Trophoblast cell (in vitro differentiated cells and primary cell): ENCODE data around the gene CRLF1.

Source experiments
- DNase-seq, 2 donors: peaks; one replicate each; pipeline ENCODE4 v3.0.0-alpha.2; 2016
- H2AFZ ChIP-seq: 2 replicates; pipeline ENCODE4 v1.6.1; 2013; ENCODE audit warnings: low read length, moderate library complexity, mild to moderate bottlenecking; ENCODE audit not compliant: insufficient read depth, poor library complexity
- H2AK5ac ChIP-seq: 2 replicates; pipeline ENCODE4 v1.6.1; 2013; ENCODE audit warnings: mild to moderate bottlenecking, low read length
- H2BK120ac ChIP-seq: 2 replicates; pipeline ENCODE4 v1.6.1; 2013; ENCODE audit warnings: low read length, mild to moderate bottlenecking, moderate library complexity; ENCODE audit not compliant: insufficient read depth, poor library complexity
- H2BK12ac ChIP-seq: 2 replicates; pipeline ENCODE4 v1.6.1; 2013; ENCODE audit warnings: mild to moderate bottlenecking, low read length, moderate library complexity
- H2BK5ac ChIP-seq: 2 replicates; pipeline ENCODE4 v1.6.1; 2013; ENCODE audit warnings: low read length, low read depth, moderate library complexity, mild to moderate bottlenecking; ENCODE audit not compliant: poor library complexity
- H3K14ac ChIP-seq: 2 replicates; pipeline ENCODE4 v1.6.1; 2013; ENCODE audit warnings: mild to moderate bottlenecking, low read length
- H3K18ac ChIP-seq: 2 replicates; pipeline ENCODE4 v1.6.1; 2013; ENCODE audit warnings: mild to moderate bottlenecking, low read length
- H3K23ac ChIP-seq: 2 replicates; pipeline ENCODE4 v1.6.1; 2013; ENCODE audit warnings: low read length
- H3K27ac ChIP-seq: 2 replicates; pipeline ENCODE4 v1.5.1; 2013; ENCODE audit warnings: low read depth, mild to moderate bottlenecking, inconsistent platforms, low read length, moderate library complexity
- H3K27me3 ChIP-seq: 2 replicates; pipeline ENCODE4 v1.6.1; 2013; ENCODE audit warnings: inconsistent platforms, mild to moderate bottlenecking, low read length, moderate library complexity; ENCODE audit not compliant: insufficient read depth
- H3K36me3 ChIP-seq, 2 experiments: 1 replicate in 1 of 2; 2 replicates in 1 of 2; pipeline ENCODE4 v1.6.1; 2013; ENCODE audit warnings: low read length in 2 of 2, mild to moderate bottlenecking in 2 of 2, moderate library complexity in 1 of 2; ENCODE audit not compliant: insufficient read depth in 2 of 2, control insufficient read depth in 1 of 2
- H3K4ac ChIP-seq: 2 replicates; pipeline ENCODE4 v1.6.1; 2013; ENCODE audit warnings: low read depth, mild to moderate bottlenecking, low read length, moderate library complexity
- H3K4me1 ChIP-seq, 2 experiments: 1 replicate in 1 of 2; 2 replicates in 1 of 2; pipeline ENCODE4 v1.6.1; 2013; ENCODE audit warnings: low read length in 2 of 2, mild to moderate bottlenecking in 2 of 2, moderate library complexity in 1 of 2; ENCODE audit not compliant: insufficient read depth in 2 of 2, control insufficient read depth in 1 of 2
- H3K4me2 ChIP-seq: 2 replicates; pipeline ENCODE4 v1.6.1; 2013; ENCODE audit warnings: inconsistent platforms, mild to moderate bottlenecking, low read length, moderate library complexity
- H3K4me3 ChIP-seq: 2 replicates; pipeline ENCODE4 v1.5.1; 2013; ENCODE audit warnings: mild to moderate bottlenecking, low read depth, low read length, inconsistent platforms
- H3K79me1 ChIP-seq: one replicate; pipeline ENCODE4 v1.6.1; 2013; ENCODE audit warnings: low read length
- H3K79me2 ChIP-seq: 2 replicates; pipeline ENCODE4 v1.6.1; 2013; ENCODE audit warnings: low read length, mild to moderate bottlenecking; ENCODE audit not compliant: control insufficient read depth, insufficient read depth, poor library complexity
- H3K9ac ChIP-seq: 2 replicates; pipeline ENCODE4 v1.6.1; 2013; ENCODE audit warnings: mild to moderate bottlenecking, low read length
- H3K9me3 ChIP-seq: 2 replicates; pipeline ENCODE4 v1.6.1; 2013; ENCODE audit warnings: low read depth, mild to moderate bottlenecking, control low read depth, inconsistent platforms, low read length; ENCODE audit not compliant: insufficient read depth
- H4K12ac ChIP-seq: 2 replicates; pipeline ENCODE4 v1.6.1; 2013; ENCODE audit warnings: low read depth, mild to moderate bottlenecking, low read length, moderate library complexity
- H4K8ac ChIP-seq: 2 replicates; pipeline ENCODE4 v1.6.1; 2013; ENCODE audit warnings: low read depth, mild to moderate bottlenecking, low read length, moderate library complexity
- H4K91ac ChIP-seq: one replicate; pipeline ENCODE4 v1.6.1; 2013; ENCODE audit warnings: low read depth, mild to moderate bottlenecking, low read length, moderate library complexity
- WGBS: extraction: QIAGEN DNeasy Blood & Tissue Kit; methylation state at CpG from one replicate; pipeline ENCODE4 v1.1.7; 2013; ENCODE audit warnings: missing lambda C conversion rate; ENCODE audit not compliant: insufficient read length, insufficient coverage; ENCODE audit errors: extremely low coverage; 5-methylcytosine and 5-hydroxymethylcytosine counted together

The CRLF1 gene

DNA sequence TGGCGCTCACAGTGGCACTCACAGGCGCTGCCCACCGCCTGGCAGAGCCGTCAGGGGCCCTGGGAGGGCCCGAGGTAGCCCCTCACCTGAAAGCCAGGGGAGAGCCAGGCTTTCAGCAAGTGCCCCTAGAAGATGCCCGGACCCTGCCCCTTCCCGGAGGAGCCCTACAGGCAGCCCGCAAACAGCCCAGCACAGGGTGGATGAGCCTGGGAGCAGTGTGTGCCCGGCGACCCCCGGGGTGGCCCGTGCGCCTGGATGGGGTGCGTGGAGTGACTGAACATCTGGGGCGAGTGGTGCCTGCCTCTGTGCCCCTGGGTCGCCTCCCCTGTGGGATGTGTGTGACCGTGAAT, 1.4 kb downstream of the CRLF1 start:
- no peak overlapping the region for H4K91ac ChIP-seq
- no peak for DNase-seq
- H4K8ac ChIP-seq: no peak overlapping the region
- no peak overlapping the region for H2AFZ ChIP-seq
- no peak overlapping the region for H3K4ac ChIP-seq
- no peak overlapping the region for H2BK120ac ChIP-seq
- peaks cover 1 to 5% of the 10 kb centered on the region in 2 experiments for H3K4me1 ChIP-seq
- WGBS: no CpG with 5 or more reads among the region's 17 CpGs
- no peaks in the 10 kb centered on the region for H3K9me3 ChIP-seq
- H3K36me3 ChIP-seq: no peaks in the 10 kb centered on the region
- H2BK12ac ChIP-seq: no peak overlapping the region
- no peak overlapping the region for H3K18ac ChIP-seq
- no peak overlapping the region for H3K4me3 ChIP-seq
- no peak overlapping the region for H3K14ac ChIP-seq
- no peaks in the 10 kb centered on the region for H3K79me2 ChIP-seq
- H3K27ac ChIP-seq: no peak overlapping the region
- H3K4me2 ChIP-seq: no peak overlapping the region
- no peak overlapping the region for H2AK5ac ChIP-seq
- H3K23ac ChIP-seq: no peak overlapping the region
- no peak overlapping the region for H3K9ac ChIP-seq
- no peak overlapping the region for H2BK5ac ChIP-seq
- H3K79me1 ChIP-seq: no peaks in the 10 kb centered on the region
- peaks cover 69% of the 10 kb centered on the region for H3K27me3 ChIP-seq
- H4K12ac ChIP-seq: no peak overlapping the region

DNA sequence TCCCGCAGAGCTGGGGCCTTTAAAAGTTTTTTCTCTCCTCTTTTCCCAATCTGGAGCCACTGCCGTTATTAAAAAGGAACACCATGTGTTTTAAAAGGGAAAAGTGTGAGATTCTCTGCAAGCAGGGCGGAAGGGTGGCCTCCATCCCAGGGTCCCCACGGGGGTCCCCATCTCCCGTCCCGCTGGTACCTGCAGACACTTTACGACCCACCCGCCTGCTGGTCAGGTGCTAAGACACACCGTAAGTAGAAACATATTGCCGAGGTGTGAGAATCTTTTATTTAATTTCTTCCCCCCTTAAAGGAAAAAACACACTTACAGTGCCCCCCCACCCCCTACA, 1.8 kb downstream of the CRLF1 start:
- Histone ChIP-seq H3K4me1 (peaks cover 0 to 4% of the 10 kb centered on the region in 2 experiments), H2AK5ac (no peak overlapping the region), H3K4ac (no peak overlapping the region), H3K27me3 (peaks cover 65% of the 10 kb centered on the region), H3K4me3 (no peak overlapping the region), H4K12ac (no peak overlapping the region), H4K91ac (no peak overlapping the region), H4K8ac (no peak overlapping the region), H2AFZ (no peak overlapping the region), H3K9ac (no peak overlapping the region), H3K27ac (no peak overlapping the region), H3K9me3 (no peaks in the 10 kb centered on the region), H3K79me2 (no peaks in the 10 kb centered on the region), H2BK120ac (no peak overlapping the region), H2BK12ac (no peak overlapping the region), H3K36me3 (no peaks in the 10 kb centered on the region), H3K18ac (no peak overlapping the region), H3K14ac (no peak overlapping the region), H2BK5ac (no peak overlapping the region), H3K79me1 (no peaks in the 10 kb centered on the region), H3K23ac (no peak overlapping the region), H3K4me2 (no peak overlapping the region)
- no CpG with 5 or more reads among the region's 10 CpGs for WGBS
- no peak for DNase-seq

DNA sequence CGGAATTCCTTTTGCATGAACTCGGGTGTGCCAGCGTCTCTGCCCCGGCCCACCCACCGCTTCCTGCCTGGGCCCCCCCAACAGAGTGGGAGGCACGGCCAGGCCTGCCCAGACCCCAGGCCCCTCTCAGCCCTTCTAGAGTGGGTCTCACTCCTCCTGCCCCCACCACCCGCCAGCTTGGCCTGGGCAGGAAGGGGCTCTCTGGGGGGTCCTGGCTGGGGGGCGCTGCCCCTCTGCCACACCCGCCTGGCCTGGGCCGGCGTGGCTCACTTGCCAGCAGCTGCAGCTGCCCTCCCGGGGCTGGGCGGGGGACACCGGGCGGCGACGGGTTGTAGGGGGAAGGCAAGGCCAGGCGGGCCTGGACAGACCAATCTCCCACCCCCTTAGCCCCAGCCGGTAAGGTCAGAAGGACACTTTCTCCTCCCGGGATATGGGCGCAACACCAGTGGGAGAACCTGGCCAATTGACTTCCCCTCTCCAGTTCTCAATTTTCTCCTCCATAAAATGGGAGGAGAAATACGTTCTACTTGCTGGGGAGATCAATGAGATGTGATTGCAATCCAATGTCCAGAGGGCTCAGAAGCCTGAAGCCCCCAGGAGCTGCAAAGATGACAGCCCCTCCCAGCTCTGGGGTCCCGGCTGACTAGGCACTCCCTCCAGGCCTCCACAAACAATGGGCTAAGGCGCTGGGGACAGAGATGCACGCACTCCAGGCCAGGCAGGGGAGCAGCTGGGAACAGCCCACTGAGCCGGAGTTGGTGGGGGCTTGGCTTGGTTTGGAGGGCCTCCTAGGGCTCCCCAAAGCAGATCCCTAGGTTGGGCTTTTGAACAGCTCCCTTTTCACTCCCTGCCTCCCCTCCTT, 2.4 kb downstream of the CRLF1 start:
- no peak overlapping the region for H2AFZ ChIP-seq
- H3K9ac ChIP-seq: no peak overlapping the region
- no peak overlapping the region for H3K27ac ChIP-seq
- H3K14ac ChIP-seq: no peak overlapping the region
- peaks cover 59% of the 10 kb centered on the region for H3K27me3 ChIP-seq
- no peak overlapping the region for H3K4ac ChIP-seq
- H3K4me1 ChIP-seq: peaks cover 0 to 4% of the 10 kb centered on the region in 2 experiments
- H3K79me1 ChIP-seq: no peaks in the 10 kb centered on the region
- no CpG with 5 or more reads among the region's 26 CpGs for WGBS
- H4K91ac ChIP-seq: no peak overlapping the region
- no peaks in the 10 kb centered on the region for H3K79me2 ChIP-seq
- H3K9me3 ChIP-seq: no peaks in the 10 kb centered on the region
- H3K4me3 ChIP-seq: no peak overlapping the region
- no peak overlapping the region for H4K8ac ChIP-seq
- H3K4me2 ChIP-seq: no peak overlapping the region
- no peak overlapping the region for H2BK5ac ChIP-seq
- H4K12ac ChIP-seq: no peak overlapping the region
- H3K36me3 ChIP-seq: no peaks in the 10 kb centered on the region
- no peak overlapping the region for H2AK5ac ChIP-seq
- H3K23ac ChIP-seq: no peak overlapping the region
- H2BK12ac ChIP-seq: no peak overlapping the region
- H3K18ac ChIP-seq: no peak overlapping the region
- no peak overlapping the region for H2BK120ac ChIP-seq
- no peak for DNase-seq

DNA sequence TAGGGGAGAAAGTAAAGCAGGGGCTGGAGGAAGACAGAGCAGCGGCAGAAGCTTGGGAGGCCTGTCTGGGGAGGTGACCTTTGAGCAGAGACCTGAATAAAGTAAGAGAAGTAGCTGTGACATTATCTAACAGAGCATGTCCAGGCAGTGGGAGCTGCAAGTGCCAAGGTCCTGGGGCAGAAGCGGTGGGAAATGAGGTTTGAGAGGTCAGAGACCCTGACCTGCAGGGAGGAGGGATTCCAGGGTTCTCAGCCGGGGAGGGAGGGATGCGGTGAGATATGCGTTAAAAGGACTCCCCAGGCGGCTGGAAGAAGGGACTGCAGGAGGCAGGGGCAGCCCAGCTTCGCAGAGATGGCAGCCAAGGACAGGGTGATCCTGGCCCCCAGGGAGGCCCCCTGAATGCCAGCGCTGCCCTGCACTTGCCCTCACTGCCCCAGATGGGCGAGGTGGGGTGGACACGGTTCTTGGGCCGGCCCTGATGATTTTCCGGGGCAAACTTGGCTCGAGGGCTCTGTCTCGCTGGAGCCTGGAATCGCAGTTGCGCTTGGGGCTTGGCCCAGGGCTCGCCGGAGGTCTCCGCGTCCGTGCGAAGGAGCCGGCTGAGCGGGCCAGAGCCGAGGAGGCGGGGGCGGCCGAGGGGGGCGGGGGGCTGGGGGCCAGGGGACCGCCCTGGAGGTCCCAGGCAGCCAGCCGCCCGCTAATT, 3.2 kb downstream of the CRLF1 start:
- Histone ChIP-seq H3K4me2 (no peak overlapping the region), H2BK120ac (no peak overlapping the region), H3K4me1 (peaks cover 0 to 4% of the 10 kb centered on the region in 2 experiments), H4K12ac (no peak overlapping the region), H3K4me3 (no peak overlapping the region), H3K18ac (no peak overlapping the region), H2AFZ (no peak overlapping the region), H2BK5ac (no peak overlapping the region), H3K27me3 (peaks cover 52% of the 10 kb centered on the region), H3K23ac (no peak overlapping the region), H2BK12ac (no peak overlapping the region), H2AK5ac (no peak overlapping the region), H4K8ac (no peak overlapping the region), H3K4ac (no peak overlapping the region), H3K9me3 (no peaks in the 10 kb centered on the region), H3K36me3 (no peaks in the 10 kb centered on the region), H3K79me1 (no peaks in the 10 kb centered on the region), H3K9ac (peak overlapping the region; percentile 18), H3K79me2 (no peaks in the 10 kb centered on the region), H4K91ac (no peak overlapping the region), H3K27ac (no peak overlapping the region), H3K14ac (no peak overlapping the region)
- peak in 1 of 2 donors; percentile 23 for DNase-seq
- no CpG with 5 or more reads among the region's 32 CpGs for WGBS
